ENCODE results near the gene MEMO1.
"Not testable (repeated sequence)": the region's sequence is repeated elsewhere in the genome, so short reads cannot be mapped to it uniquely, and the experiment has no call there.

The MEMO1 gene

DNA sequence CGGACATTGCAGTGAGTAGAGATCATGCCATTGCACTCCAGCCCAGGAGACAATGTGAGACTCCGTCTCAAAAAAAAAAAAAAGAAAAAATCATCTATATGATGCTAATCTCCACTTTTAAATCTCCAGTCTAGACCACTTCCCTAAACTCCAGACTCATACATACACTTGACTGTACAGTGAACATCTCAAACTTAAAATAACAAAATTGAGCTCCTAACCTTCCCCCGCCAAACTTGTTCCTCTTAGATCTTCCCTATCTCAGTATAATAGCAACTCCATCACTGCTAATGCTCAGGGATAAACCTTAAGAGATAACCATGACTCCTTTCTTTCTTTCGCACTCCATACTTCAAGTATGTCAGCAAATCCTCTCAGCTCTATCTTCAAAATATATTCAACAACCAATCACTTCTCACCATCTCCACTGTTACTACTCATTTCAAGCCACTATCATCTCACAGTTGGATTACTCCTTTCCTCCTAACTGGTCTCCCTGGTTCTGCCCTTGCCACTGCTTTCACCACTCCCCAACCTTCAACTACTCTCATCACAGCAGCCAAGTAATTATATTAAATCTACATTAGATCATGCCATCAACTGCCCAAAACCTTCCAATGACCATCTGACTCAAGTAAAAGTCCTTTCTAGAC is 12.0 kb downstream of the MEMO1 start:
- in situ Hi-C loops (cut with HindIII; ENCODE audit: low sequenced_read_pairs) = no loop called here

DNA sequence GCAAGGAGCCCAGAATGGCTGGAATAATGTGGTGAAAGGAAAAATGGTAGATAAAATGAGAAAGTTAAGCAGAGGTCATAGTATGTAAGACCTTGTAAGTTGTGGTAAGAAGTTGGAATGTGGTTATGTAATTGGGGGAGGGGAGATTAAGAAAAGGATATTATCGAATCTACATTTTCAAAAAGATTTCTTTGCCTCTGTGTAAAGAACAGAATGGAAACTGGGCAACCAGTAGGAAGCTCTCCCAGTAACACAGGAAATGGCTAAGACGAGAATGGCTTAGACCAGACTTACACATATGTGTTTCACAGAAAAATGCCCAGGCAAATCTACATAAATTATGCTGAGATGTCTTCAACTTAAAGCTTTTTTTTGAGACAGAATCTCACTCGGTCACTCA is 13.2 kb downstream of the MEMO1 start:
- in situ Hi-C loops (cut with HindIII; ENCODE audit: low sequenced_read_pairs) = no loop called here

DNA sequence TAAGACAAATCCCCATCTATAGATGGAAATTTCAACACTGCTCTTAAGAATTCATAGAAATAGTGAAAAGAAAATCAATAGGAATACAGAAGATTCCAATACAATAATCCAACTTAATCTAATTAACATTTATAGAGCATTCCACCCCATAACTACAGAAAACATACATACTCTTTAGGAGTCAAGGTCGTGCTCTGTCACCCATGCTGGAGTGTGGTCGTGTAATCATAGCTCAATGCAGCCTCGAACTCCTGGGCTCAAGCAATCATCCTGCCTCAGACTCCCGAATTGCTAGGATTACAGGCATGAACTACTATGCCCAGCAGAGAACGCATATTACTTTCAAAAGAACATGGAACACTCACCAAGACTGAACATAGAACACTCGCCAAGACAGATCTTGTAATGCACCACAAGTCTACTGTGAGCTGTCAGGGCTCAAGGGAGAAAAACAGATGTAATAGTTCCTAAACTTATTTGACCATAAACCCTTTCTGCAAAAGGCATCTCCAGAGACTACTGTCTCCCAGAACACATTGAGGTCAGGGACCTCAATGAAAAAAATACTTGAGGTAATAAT is 14.1 kb downstream of the MEMO1 start:
- in situ Hi-C loops (cut with HindIII; ENCODE audit: low sequenced_read_pairs) = no loop called here

DNA sequence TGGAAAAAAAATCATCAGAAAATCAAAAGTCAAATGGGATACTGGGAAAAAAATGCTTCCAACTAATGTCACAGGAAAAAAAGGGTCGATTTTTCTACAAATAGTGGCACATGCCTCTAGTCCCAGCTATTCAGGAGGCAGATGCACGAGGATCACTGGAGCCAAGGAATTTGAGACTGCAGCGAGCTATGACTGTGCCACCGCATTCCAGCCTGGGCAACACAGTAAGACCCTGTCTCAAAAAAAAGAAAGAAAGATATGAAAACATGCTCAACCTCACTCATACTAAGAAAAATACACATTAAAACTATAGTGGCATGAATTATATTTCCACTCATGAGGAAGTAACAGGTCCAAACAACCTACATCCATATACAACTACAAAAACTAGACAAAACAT is 17.9 kb downstream of the MEMO1 start:
- in situ Hi-C loops (cut with HindIII; ENCODE audit: low sequenced_read_pairs) = no loop called here

DNA sequence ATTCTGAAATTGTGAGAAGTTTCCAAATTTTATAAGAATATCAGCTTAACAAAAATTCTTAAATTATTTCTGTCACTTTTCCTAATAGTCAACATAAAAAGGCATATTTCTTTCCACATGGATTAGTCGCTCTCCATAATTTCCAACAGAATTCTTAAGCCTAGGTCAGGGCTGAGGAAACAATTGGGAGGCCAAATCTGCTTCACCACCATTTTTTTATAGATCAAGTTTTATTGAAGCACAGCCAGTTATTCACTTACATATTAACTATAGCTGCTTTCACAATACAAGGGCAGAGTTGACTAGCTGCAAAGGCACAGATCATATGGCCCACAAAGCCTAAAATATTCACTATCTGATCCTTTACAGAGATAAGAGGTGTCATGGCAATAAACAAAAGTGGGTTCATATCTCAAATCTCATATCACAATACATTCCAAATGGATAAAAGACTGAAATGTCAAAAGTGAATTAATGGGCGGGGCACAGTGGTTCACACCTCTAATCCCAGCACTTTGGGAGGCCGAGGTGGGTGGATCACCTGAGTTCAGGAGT is 18.7 kb downstream of the MEMO1 start:
- in situ Hi-C loops (cut with HindIII; ENCODE audit: low sequenced_read_pairs) = no loop called here

DNA sequence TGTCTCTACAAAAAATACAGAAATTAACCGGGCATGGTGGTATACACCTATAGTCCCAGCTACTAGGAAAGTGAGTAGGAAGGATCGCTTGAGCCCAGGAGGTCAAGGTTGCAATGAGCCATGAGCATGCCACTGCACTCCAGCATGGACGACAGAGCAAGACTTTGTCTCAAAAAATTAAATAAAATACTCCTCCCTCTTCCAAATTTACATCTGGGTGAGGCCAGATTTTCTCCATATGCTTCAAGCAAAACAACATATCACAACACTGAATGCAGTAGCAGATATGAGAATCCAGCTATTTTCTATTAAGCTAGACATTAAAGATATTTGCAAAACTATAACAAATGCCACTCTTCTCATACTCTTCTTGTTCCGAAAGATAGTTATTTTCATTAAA is 20.9 kb downstream of the MEMO1 start:
- in situ Hi-C loops (cut with HindIII; ENCODE audit: low sequenced_read_pairs) = no loop called here

DNA sequence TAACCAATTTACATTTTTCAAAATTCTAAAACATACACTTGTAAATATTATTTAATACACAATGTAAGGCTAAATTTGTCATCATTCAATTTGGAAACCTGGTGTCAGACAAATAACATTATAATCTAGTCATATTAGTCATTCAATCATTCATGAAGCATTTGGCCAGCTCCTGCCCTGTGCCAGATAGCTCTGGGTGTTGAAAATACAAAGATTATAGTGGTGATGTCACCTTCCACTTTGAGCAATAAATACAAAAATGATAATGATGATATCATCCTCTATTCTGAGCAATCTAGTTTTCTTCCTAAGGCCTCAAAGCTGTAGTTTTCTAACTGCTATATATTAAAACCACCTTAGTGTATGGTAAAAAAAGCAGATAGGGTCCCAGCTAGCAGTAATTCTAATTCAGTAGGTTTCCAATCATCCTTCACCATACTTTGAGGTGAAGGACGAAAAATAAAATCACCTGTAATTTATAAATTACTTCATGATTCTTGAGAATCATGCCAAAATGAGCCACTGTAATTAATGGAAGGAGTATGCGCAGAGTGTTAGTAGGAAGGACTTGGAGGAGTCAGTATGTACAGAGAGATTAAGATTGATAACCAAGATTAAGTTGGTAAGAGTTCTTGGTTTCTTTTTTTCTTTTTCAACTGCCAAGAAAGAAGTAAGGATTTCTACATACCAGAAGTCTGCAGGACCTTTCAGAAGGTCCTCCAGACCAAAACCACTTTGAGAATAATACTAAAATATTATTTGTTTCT is 23.2 kb downstream of the MEMO1 start:
- in situ Hi-C loops (cut with HindIII; ENCODE audit: low sequenced_read_pairs) = no loop called here

DNA sequence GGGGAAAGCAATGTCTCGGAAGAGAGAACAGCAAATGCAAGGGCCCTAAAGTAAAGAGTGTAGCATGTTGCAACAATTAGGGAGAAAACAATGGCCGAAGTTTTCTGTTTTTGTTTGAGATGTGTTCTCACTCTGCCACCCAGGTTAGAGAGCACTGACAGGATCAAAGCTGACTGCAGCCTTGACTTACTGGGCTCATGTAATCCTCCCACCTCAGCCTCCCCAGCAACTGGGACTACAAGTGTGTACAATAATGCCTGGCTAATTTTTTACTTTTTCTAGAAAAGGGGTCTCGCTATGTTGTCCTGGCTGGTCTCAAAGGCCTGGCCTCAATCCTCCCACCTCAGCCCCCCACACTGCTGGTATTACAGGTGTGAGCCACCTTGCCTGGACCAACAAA is 23.9 kb downstream of the MEMO1 start:
- in situ Hi-C loops (cut with HindIII; ENCODE audit: low sequenced_read_pairs) = no loop called here

DNA sequence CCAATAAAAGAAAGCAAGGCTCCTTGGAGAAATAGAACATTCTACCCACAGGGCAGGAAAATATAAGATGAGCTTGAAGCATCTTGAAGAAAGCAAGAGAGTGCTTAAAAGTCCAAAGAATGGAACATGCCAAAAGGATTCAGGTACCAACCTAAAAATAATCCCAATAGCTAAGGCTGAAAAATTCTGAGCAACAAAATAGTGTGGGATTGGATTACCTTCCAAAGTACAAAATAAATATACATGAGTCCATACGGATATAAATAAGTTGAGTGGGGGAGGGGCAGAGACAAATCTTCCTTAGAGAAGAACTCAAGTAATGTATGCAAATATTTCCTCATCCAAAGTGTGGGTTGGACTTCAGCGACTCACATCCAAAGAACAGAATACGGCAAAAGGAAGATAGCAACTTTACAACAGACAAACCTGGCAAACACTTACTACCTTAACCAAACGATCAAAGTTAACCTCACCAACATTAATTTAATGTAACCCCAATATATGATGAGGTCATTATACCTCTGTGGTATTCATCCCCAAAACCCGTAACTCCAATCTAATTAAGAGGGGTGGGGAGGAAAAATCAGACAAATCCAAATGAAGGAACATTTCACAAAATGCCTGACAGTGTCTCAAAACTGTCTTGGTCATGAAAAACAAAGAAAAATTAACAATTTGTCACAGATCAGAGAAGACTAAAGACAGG is 26.9 kb downstream of the MEMO1 start:
- in situ Hi-C loops (cut with HindIII; ENCODE audit: low sequenced_read_pairs) = no loop called here

DNA sequence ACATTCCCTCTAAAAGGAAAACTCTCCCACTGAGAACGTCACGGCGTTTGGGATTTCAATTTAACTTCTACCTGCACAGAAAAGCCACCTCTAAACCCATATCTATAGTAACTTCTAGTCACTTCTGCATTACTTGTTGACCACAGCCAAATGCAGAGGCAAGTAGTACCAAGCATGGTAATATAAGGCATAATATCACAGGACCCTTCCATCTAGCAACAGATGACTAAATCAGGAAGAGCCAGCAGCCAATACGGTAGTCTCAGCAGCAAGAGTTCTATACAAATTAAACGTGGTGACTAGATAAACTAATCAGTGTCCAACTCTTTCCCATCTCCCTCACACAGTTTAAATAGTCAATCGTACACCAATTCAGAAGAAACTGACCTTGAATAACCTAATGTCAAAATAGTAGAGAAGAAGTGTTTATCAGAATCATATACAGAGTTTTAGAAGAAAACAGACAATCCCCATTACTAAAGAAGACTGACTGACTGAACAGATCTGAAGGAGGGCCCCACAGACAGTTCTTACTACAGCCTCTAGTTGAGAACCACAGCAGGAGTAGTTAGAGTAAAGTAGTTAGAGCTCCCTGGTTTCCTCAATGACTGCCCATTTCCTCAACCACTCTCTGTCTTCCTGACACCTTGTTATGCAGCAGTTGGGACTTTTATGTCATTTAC is 30.0 kb downstream of the MEMO1 start:
- in situ Hi-C loops (cut with HindIII; ENCODE audit: low sequenced_read_pairs) = no loop called here

DNA sequence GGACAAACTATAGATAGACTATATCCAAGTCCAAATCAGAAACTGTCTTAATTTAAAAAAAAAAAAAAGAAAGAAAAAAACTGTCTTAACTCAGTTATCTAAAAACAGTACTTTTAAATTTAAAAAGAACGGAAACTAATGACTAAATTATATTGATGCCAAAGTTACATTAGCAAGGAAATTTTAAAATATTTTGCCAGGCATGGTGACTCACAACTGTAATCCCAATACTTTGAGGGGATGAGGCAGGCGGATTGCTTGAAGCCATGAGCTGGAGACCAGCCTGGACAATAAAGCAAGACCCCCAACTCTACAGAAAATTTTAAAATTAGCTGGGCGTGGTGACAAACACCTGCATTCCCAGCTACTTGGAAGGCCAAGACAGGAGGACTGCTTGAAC is 30.9 kb downstream of the MEMO1 start:
- in situ Hi-C loops (cut with HindIII; ENCODE audit: low sequenced_read_pairs) = no loop called here

DNA sequence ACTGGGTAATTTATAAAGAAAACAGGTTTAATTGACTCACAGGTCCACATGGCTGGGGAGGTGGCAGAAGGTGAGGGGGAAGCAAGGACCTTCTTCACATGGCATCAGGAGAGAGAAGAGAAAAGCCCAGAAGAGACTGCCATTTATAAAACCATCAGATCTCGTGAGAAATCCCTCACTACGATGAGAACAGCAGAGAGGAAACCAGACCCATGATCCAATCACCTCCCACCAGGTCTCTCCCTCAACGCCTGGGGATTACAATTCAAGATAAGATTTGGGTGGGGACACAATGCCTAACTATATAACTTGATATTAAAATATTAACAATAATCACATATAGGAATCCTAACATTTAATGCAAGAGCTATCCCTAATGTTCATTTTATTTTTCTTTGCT is 31.8 kb downstream of the MEMO1 start:
- in situ Hi-C loops (cut with HindIII; ENCODE audit: low sequenced_read_pairs) = no loop called here

DNA sequence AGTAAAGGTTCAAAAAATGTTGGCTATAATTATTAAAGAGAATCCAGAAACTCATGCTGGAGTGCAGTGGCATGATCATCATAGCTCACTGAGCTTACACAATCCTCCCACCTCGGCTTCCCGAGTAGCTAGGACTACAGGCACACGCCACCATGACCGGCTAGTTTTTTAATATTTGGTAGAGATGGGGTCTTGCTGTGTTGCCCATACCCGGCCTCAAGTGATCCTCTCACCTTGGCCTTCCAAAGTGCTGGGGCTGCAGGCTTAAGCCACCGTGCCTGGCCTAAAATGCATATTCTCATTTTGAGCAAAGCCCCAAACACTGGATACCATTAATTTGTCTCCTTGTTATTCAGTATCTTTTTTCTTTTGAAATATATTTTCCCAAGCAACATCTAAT is 32.4 kb downstream of the MEMO1 start:
- in situ Hi-C loops (cut with HindIII; ENCODE audit: low sequenced_read_pairs) = no loop called here

DNA sequence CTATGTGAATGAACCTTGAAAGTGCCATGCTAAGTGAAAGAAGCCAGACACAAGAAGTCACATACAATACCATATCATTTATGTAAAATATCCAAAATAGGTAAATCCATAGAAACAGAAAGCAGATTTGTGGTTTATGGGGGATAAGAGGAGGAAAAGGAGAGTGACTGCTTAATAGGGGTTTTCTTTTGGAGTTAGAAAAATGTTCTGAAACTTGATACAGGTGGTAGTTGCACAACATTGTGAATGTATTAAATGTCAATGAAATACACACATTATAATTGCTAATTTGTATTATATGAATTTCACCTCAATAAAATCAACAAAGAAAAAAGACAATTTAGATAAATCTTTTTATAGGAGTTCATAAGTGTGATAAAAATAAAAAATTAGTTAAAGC is 37.1 kb downstream of the MEMO1 start:
- in situ Hi-C loops (cut with HindIII; ENCODE audit: low sequenced_read_pairs) = no loop called here

DNA sequence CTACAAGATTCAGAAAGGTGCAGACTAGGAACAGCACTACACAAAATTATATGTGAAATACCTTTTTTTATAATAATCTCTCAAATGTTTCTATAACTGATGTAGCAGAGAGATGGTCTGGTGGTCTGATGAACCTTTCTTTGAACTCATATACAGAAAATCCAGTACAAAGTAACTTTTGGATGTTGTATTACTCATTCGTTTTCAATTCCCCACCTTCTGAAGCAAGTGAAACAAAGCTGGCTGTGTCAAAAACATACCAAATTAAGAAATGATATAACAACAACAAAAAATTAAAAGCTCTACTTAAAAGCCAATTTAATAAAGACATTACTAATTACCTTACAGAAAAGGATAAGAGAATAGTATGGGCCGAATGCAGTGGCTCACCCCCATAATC is 38.7 kb downstream of the MEMO1 start:
- in situ Hi-C loops (cut with HindIII; ENCODE audit: low sequenced_read_pairs) = no loop called here

DNA sequence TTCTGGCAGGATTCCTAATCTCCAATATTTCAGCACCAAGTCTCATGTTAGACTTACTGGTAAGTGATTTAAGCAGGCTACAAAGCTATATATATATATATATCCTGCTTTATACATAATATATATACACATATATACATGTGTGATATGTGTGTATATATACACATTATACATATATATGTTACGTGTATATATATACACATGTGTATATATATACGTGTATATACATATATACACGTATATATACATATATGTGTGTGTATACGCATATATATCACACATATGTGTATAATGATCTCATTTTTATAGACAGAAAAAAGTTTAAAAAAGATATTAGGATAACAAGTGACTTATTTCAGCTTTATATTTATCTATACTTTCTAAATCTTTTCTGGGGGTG is 41.6 kb downstream of the MEMO1 start:
- in situ Hi-C loops (cut with HindIII; ENCODE audit: low sequenced_read_pairs) = no loop called here

DNA sequence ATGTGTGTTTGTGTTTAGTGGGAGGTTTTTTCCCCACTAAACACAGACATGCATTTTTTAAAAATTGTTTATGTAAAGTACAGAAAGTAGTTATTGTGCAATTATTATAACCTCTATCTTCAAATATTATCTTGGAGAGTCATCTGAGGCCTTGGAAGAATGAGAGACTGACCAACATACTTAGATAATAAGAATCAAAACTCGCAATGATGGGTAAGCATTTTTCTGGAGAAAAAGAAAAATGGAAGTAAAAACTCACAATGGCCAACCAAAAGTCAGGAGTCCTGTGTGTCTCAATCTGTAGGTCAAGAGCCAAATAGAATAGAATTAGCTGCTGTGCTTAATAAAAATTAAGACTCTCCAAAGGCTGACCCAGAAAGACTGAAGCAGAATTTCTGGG is 43.0 kb downstream of the MEMO1 start:
- in situ Hi-C loops (cut with HindIII; ENCODE audit: low sequenced_read_pairs) = no loop called here

DNA sequence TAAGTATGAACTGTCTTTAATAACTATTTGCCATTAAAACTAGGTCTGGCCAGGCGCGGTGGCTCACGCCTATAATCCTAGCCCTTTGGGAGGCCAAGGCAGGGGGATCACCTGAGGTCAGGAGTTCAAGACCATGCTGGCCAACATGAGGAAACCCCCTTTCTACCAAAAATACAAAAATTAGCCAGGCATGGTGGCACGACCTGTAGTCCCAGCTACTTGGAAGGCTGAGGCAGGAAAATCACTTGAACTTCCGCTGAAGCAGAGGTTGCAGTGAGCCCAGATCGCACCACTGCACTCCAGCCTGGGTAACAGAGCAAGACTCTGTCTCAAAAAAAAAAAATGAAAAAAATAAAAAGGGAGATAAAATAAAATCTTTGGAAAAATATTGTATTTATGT is 44.4 kb downstream of the MEMO1 start:
- in situ Hi-C loops (cut with HindIII; ENCODE audit: low sequenced_read_pairs) = not testable (repeated sequence)

DNA sequence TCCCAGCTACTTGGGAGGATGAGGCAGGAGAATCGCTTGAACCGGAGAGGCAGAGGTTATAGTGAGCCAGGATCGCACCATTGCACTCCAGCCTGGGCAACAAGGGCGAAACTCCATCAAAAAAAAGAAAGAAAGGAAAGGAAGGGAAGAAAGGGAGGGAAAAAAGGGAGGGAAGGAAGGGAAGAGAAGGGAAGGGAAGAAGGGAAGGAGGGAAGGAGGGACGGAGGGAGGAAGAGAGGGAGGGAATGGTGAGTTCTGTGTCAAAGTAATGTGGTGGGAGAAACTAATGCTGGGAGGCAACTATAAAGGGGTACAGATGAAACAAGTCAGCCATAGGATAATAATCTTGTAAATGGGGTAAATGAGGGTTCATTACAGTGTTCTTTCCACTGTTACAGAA is 45.7 kb downstream of the MEMO1 start:
- in situ Hi-C loops (cut with HindIII; ENCODE audit: low sequenced_read_pairs) = no loop called here

DNA sequence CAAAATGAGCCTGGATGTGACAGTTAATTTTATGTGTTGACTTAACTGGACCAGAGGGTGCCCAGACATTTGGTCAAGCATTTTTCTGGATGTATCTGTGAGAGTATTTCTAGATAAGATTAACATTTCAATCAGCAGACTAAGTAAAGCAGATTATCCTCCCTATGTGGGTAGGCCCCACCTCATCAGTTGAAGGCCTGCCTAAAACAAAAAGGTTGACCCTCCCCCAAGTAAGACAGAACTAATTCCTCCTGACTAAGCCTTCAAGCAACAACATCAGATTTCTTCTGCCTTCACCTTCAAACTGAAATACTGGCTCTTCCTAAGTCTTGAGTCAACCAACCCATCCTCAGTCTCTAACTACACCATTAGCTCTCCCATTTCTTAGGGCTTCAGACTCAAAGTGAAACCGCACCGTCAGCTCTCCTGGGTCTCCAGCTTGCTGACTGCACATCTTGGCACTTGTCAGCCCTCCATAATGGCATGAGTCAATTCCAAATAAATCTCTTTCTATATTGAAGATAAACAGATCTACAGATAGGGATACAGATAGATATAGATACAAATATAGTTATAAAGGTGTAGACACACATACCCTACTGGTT is 47.9 kb downstream of the MEMO1 start:
- in situ Hi-C loops (cut with HindIII; ENCODE audit: low sequenced_read_pairs) = no loop called here
